HL-60 (cell line): ENCODE measurements around the gene KIF26B.

Experiments used
- POLR2AphosphoS5 ChIP-seq: IDR thresholded peaks from 2 replicates; pipeline ENCODE4 v1.6.1; 2012; ENCODE audit warnings: low read depth
- TF ChIP-seq, protein P1 (sequence below): IDR thresholded peaks from one replicate; pipeline ENCODE4 v1.5.1; 2011; ENCODE audit warnings: low read length, control low read depth, inconsistent platforms; ENCODE audit not compliant: insufficient read depth

DNA sequence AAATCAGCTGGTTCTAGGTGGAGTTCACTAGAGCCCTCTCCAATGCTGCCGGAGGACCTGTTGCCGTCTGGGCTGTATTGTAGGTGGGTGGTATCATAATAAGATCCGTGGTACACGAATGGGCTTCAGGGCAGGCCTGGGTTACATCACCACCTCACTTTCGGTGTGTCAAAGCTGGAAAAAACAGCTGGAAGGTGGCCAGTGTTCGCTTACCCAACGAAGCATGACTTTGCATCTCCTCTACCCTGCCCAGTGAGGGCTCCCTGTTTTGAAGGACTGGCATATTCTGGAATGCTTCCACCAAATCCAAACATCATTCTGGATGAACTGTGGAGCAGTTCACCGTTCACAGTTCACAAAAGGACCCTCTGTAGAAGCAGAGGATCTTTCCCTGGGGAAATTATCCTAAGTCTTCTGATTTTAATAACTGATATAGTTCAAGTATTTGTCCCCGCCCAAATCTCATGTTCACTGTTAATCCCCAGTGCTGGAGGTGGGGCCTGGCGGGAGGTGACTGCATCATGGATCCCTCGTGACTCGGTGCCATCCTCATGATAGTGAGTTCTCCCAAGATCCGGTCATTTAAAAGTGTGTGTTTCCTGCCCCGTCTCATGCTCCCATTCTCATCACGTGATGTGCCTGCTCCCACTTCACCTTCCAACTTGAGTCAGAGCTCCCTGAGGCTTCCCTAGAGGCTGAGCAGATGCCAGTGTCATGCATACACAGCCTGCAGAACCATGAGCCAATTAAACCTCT, 429.0 kb downstream of the KIF26B start:
- TF ChIP-seq POLR2AphosphoS5 = no peak
- TF ChIP-seq, protein P1, sequence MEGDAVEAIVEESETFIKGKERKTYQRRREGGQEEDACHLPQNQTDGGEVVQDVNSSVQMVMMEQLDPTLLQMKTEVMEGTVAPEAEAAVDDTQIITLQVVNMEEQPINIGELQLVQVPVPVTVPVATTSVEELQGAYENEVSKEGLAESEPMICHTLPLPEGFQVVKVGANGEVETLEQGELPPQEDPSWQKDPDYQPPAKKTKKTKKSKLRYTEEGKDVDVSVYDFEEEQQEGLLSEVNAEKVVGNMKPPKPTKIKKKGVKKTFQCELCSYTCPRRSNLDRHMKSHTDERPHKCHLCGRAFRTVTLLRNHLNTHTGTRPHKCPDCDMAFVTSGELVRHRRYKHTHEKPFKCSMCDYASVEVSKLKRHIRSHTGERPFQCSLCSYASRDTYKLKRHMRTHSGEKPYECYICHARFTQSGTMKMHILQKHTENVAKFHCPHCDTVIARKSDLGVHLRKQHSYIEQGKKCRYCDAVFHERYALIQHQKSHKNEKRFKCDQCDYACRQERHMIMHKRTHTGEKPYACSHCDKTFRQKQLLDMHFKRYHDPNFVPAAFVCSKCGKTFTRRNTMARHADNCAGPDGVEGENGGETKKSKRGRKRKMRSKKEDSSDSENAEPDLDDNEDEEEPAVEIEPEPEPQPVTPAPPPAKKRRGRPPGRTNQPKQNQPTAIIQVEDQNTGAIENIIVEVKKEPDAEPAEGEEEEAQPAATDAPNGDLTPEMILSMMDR = no peak
